Measurements from ENCODE around the gene ELFN1.

The ELFN1 gene

DNA sequence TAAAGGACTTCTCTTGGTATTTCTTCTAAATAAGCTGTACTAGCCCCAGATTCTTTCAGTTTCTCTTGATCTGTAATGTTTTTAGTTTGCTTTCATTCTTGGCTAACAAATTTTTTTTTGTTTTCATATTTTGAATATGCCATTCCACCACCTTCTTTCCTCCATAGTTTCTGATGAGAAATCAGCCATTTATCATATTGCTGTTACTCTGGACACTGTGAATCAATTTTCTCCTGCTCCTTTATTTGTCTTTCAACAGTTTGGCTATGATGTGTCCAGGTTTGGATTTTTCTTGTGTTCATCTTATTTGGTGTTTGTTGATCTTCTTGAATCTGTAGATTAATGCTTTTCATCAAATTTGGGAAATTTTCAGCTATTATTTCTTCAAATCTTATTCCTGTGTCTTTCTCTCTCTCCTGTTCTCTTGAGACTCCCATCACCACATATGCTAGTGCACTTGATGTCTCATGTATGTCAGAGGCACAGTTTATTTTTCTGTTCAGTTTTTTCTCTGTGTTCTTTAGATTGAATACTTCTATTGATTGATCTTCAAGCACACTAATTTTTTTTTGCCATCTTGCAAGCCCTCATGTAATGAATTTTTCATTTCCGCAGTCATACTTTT lies 15.0 kb downstream of the ELFN1 start:
- Histone ChIP-seq H3K4me1 (ENCODE audit: insufficient read depth, low read length) (no peaks in the 10 kb centered on the region), H3K27me3 (ENCODE audit: insufficient read depth, low read length, poor library complexity) (no peaks in the 10 kb centered on the region), H3K9ac (ENCODE audit: low read depth, low read length) (no peak overlapping the region), H3K27ac (ENCODE audit: low read length) (no peak overlapping the region), H3K79me2 (ENCODE audit: insufficient read depth, low read length) (peaks cover 19% of the 10 kb centered on the region), H3K4me2 (ENCODE audit: insufficient read depth, low read length) (no peak overlapping the region), H3K4me3 (ENCODE audit: low read depth in 1 of 2, low read length in 2 of 2) (no peak overlapping the region), H4K20me1 (ENCODE audit: insufficient read depth, low read length) (no peaks in the 10 kb centered on the region; the same call in none of the 2 replicates), H2AFZ (ENCODE audit: low read depth, low read length) (no peak overlapping the region), H3K36me3 (ENCODE audit: insufficient read depth, low read length) (peaks cover 15% of the 10 kb centered on the region), H3K9me3 (ENCODE audit: insufficient read depth, low read length, severe bottlenecking) (peaks cover 26% of the 10 kb centered on the region)
- no peak for ATAC-seq (ENCODE audit: insufficient read depth, low read depth)
- TF ChIP-seq, protein P1, sequence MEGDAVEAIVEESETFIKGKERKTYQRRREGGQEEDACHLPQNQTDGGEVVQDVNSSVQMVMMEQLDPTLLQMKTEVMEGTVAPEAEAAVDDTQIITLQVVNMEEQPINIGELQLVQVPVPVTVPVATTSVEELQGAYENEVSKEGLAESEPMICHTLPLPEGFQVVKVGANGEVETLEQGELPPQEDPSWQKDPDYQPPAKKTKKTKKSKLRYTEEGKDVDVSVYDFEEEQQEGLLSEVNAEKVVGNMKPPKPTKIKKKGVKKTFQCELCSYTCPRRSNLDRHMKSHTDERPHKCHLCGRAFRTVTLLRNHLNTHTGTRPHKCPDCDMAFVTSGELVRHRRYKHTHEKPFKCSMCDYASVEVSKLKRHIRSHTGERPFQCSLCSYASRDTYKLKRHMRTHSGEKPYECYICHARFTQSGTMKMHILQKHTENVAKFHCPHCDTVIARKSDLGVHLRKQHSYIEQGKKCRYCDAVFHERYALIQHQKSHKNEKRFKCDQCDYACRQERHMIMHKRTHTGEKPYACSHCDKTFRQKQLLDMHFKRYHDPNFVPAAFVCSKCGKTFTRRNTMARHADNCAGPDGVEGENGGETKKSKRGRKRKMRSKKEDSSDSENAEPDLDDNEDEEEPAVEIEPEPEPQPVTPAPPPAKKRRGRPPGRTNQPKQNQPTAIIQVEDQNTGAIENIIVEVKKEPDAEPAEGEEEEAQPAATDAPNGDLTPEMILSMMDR (IDR thresholded peaks at IDR 0.05; ENCODE audit: borderline replicate concordance, extremely low read depth, low read length, poor library complexity, severe bottlenecking): no peak
- TF ChIP-seq EZH2 (IDR thresholded peaks at IDR 0.05; ENCODE audit: borderline replicate concordance, low read depth, low read length, severe bottlenecking): no peak
- DNase-seq: no peak

DNA sequence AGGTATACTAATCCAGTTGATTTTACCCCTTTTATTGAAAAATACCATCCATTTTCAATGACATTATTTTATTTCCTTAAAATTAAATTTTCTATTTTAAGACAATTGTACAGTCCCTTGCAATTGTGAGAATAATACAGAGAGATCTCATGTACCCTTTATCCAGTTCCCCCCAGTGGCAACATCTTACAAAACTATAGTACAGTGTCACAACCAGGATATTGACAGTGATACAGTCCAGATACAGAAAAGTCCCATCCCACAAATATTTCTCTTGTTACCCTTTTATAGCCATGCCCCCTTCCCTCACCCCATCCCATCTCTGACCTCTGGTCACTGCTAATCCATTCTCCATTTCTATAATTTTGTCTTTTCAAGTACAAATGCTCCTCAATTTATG lies 18.5 kb downstream of the ELFN1 start:
- TF ChIP-seq, protein P1 (IDR thresholded peaks at IDR 0.05; ENCODE audit: borderline replicate concordance, extremely low read depth, low read length, poor library complexity, severe bottlenecking): no peak
- no peak for TF ChIP-seq EZH2 (IDR thresholded peaks at IDR 0.05; ENCODE audit: borderline replicate concordance, low read depth, low read length, severe bottlenecking)
- Histone ChIP-seq H3K4me2 (ENCODE audit: insufficient read depth, low read length) (no peak overlapping the region), H3K27me3 (ENCODE audit: insufficient read depth, low read length, poor library complexity) (no peaks in the 10 kb centered on the region), H3K4me3 (ENCODE audit: low read depth in 1 of 2, low read length in 2 of 2) (no peak overlapping the region), H4K20me1 (ENCODE audit: insufficient read depth, low read length) (peaks cover 21% of the 10 kb centered on the region), H3K4me1 (ENCODE audit: insufficient read depth, low read length) (no peaks in the 10 kb centered on the region), H3K9ac (ENCODE audit: low read depth, low read length) (no peak overlapping the region), H3K9me3 (ENCODE audit: insufficient read depth, low read length, severe bottlenecking) (peaks cover 17% of the 10 kb centered on the region), H3K27ac (ENCODE audit: low read length) (no peak overlapping the region), H3K79me2 (ENCODE audit: insufficient read depth, low read length) (peaks cover 11% of the 10 kb centered on the region), H3K36me3 (ENCODE audit: insufficient read depth, low read length) (peaks cover 30% of the 10 kb centered on the region), H2AFZ (ENCODE audit: low read depth, low read length) (no peak overlapping the region)
- ATAC-seq (ENCODE audit: insufficient read depth, low read depth) (no peak), DNase-seq (no peak)

DNA sequence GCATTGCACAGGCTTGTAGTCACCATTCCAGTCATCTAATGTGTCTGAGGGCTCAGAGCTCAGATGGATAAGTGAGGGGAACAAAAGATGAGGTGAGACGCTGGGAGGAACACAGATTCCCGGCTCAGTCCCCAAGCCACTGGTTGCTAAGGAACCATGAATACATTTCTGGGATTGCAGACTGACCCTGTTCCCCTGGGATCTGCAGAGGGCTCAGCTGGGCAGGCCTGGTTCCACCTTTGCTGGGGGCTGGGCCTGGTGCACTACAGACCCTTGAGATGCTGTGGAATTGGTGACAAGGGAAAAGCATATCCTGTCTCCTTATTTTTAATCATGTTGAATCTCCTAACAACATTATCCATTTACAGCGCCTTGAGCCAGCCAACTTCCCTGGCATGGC lies 19.2 kb downstream of the ELFN1 start:
- H4K20me1 ChIP-seq (ENCODE audit: insufficient read depth, low read length): peaks cover 24% of the 10 kb centered on the region
- no peaks in the 10 kb centered on the region for H3K4me1 ChIP-seq (ENCODE audit: insufficient read depth, low read length)
- peaks cover 8% of the 10 kb centered on the region for H3K79me2 ChIP-seq (ENCODE audit: insufficient read depth, low read length)
- H3K27me3 ChIP-seq (ENCODE audit: insufficient read depth, low read length, poor library complexity): no peaks in the 10 kb centered on the region
- no peak for DNase-seq
- no peak overlapping the region for H3K9ac ChIP-seq (ENCODE audit: low read depth, low read length)
- no peak overlapping the region for H2AFZ ChIP-seq (ENCODE audit: low read depth, low read length)
- H3K9me3 ChIP-seq (ENCODE audit: insufficient read depth, low read length, severe bottlenecking): peaks cover 9% of the 10 kb centered on the region
- H3K4me3 ChIP-seq (ENCODE audit: low read depth in 1 of 2, low read length in 2 of 2): no peak overlapping the region
- no peak overlapping the region for H3K27ac ChIP-seq (ENCODE audit: low read length)
- H3K4me2 ChIP-seq (ENCODE audit: insufficient read depth, low read length): no peak overlapping the region
- TF ChIP-seq, protein P1 (IDR thresholded peaks at IDR 0.05; ENCODE audit: borderline replicate concordance, extremely low read depth, low read length, poor library complexity, severe bottlenecking): no peak
- no peak for TF ChIP-seq EZH2 (IDR thresholded peaks at IDR 0.05; ENCODE audit: borderline replicate concordance, low read depth, low read length, severe bottlenecking)
- peaks cover 31% of the 10 kb centered on the region for H3K36me3 ChIP-seq (ENCODE audit: insufficient read depth, low read length)
- ATAC-seq (ENCODE audit: insufficient read depth, low read depth): no peak

All from DND-41 (cell line).